ENCODE results near the gene PLCB2. TPM values are rescaled to one million over a fixed set of nuclear protein-coding genes. Genes with fewer than 3 reads are reported as not detected.
A peak's percentile ranks its signal among the peaks of the same experiment; 100 is the strongest.

Gene PLCB2
- polyA plus RNA-seq, 1 donor from 2014 or later: 7.4 TPM

DNA sequence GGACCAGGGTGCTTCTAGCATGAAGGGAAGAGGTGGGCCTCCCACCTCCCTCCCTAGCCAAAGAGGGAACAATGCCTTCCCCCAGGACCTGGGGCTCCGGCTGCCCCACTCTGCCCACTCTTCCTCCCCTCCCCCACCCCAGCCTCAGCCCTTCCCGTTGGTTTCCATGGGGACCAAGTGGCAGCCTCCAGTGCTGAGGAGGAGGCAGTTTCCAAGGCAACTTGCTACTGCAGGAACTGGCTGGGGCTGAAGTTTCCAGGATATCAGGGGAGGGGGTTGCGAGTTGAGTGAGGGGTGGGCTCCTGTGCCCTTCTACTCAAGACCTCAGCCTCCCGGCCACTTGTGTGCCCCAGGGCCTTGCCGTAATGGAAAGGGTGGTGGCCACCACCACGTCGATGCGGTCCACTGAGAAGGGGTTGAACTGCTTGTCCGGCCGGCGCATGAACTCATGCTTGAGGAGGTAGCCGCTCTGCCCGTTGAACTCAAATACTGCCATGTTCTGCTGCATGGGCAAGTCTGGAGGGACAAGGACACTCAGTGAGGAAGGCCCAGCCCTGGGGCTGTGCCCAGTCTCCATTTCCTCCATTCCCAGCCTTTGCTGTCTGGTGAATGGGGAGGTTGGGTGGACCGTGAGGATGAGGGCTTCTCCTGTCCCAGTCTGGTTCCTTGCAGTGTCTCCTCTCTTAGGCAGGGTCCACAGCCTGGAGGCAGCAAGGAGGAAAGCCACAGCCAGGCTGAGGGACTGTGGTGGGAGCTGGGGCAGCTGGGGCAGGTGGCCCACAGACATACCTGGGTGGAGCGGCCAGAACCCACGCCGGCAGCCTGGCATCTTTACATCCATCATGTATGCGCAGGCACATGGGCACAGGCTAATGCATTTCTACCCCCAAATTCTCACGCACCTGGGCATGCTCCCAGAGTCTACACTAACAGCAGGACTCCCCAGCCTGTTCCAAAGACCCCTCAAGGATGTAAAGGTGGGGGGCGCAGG lies 13.5 kb downstream of the PLCB2 start:
- Histone ChIP-seq H3K79me2 (replicated peaks; ENCODE audit: insufficient read depth, low read length) (no peaks in the 10 kb centered on the region), H3K4me2 (ENCODE audit: low read length) (peak overlapping the region; percentile 18), H3K4me3 (ENCODE audit: low read length) (peak overlapping the region; percentile 51), H3K9me3 (ENCODE audit: low read length) (no peaks in the 10 kb centered on the region), H3K9me2 (ENCODE audit: insufficient read depth, low read length) (no peaks in the 10 kb centered on the region), H3K36me3 (ENCODE audit: insufficient read depth, low read length) (no peaks in the 10 kb centered on the region), H3F3A (ENCODE audit: insufficient read depth, low read length, poor library complexity, severe bottlenecking) (no peaks in the 10 kb centered on the region), H3K27me3 (ENCODE audit: insufficient read depth, low read depth, low read length) (no peaks in the 10 kb centered on the region), H3K9ac (ENCODE audit: low read length) (peak overlapping the region; percentile 53), H4K20me1 (ENCODE audit: insufficient read depth) (no peaks in the 10 kb centered on the region), H2AFZ (ENCODE audit: low read depth, low read length) (no peak overlapping the region), H3K27ac (ENCODE audit: low read length) (peak overlapping the region; percentile 78)
- TF ChIP-seq POLR2AphosphoS5 (IDR thresholded peaks at IDR 0.05): peak; percentile 37
- TF ChIP-seq SMC3 (conservative IDR thresholded peaks at IDR 0.05; ENCODE audit: poor library complexity): peak; percentile 30
- TF ChIP-seq EZH2 (IDR thresholded peaks at IDR 0.05; ENCODE audit: borderline replicate concordance, insufficient read depth, low read length, poor library complexity, severe bottlenecking): no peak
- TF ChIP-seq RAD21 (conservative IDR thresholded peaks at IDR 0.05): no peak
- peak; percentile 37 for TF ChIP-seq MXI1 (conservative IDR thresholded peaks at IDR 0.05; ENCODE audit: poor library complexity, severe bottlenecking)
- peak; percentile 80 for TF ChIP-seq EP300 (conservative IDR thresholded peaks at IDR 0.05; ENCODE audit: poor library complexity, severe bottlenecking)
- TF ChIP-seq, protein P1, sequence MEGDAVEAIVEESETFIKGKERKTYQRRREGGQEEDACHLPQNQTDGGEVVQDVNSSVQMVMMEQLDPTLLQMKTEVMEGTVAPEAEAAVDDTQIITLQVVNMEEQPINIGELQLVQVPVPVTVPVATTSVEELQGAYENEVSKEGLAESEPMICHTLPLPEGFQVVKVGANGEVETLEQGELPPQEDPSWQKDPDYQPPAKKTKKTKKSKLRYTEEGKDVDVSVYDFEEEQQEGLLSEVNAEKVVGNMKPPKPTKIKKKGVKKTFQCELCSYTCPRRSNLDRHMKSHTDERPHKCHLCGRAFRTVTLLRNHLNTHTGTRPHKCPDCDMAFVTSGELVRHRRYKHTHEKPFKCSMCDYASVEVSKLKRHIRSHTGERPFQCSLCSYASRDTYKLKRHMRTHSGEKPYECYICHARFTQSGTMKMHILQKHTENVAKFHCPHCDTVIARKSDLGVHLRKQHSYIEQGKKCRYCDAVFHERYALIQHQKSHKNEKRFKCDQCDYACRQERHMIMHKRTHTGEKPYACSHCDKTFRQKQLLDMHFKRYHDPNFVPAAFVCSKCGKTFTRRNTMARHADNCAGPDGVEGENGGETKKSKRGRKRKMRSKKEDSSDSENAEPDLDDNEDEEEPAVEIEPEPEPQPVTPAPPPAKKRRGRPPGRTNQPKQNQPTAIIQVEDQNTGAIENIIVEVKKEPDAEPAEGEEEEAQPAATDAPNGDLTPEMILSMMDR (IDR thresholded peaks at IDR 0.05; ENCODE audit: poor library complexity, severe bottlenecking): no peak
- no peak for TF ChIP-seq TAF1 (IDR thresholded peaks at IDR 0.05; ENCODE audit: low read depth)
- TF ChIP-seq REST (IDR thresholded peaks at IDR 0.05; ENCODE audit: borderline replicate concordance): peak; percentile 61

DNA sequence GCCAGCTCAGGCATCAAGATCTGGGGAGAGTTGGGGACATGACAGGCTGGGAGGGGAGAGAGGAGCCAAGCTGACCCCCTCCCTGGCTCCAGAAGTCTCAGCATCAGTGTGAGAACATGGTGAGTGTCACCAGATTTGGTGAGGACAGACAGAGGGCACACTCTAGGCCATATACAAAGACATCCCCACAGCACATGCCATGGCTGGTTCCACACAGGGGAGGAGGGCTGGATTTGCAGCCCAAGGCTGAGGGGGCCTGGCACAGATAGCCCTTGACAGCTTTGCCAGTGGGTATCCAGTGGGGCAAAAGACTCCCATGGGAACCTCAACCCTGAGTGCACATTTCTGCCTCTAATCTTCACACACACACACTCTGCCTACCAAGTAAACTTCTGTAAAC lies 14.7 kb downstream of the PLCB2 start:
- Histone ChIP-seq H3K9me3 (ENCODE audit: low read length) (no peaks in the 10 kb centered on the region), H2AFZ (ENCODE audit: low read depth, low read length) (no peak overlapping the region), H3K4me3 (ENCODE audit: low read length) (peak overlapping the region; percentile 51), H3K79me2 (replicated peaks; ENCODE audit: insufficient read depth, low read length) (no peaks in the 10 kb centered on the region), H3K4me2 (ENCODE audit: low read length) (no peak overlapping the region), H3F3A (ENCODE audit: insufficient read depth, low read length, poor library complexity, severe bottlenecking) (no peaks in the 10 kb centered on the region), H3K36me3 (ENCODE audit: insufficient read depth, low read length) (no peaks in the 10 kb centered on the region), H3K9ac (ENCODE audit: low read length) (no peak overlapping the region), H3K27me3 (ENCODE audit: insufficient read depth, low read depth, low read length) (no peaks in the 10 kb centered on the region), H3K27ac (ENCODE audit: low read length) (peak overlapping the region; percentile 16), H3K9me2 (ENCODE audit: insufficient read depth, low read length) (no peaks in the 10 kb centered on the region), H4K20me1 (ENCODE audit: insufficient read depth) (no peaks in the 10 kb centered on the region)
- TF ChIP-seq, protein P1 (IDR thresholded peaks at IDR 0.05; ENCODE audit: poor library complexity, severe bottlenecking): no peak
- TF ChIP-seq SMC3 (conservative IDR thresholded peaks at IDR 0.05; ENCODE audit: poor library complexity) (no peak), EP300 (conservative IDR thresholded peaks at IDR 0.05; ENCODE audit: poor library complexity, severe bottlenecking) (no peak), RAD21 (conservative IDR thresholded peaks at IDR 0.05) (no peak), EZH2 (IDR thresholded peaks at IDR 0.05; ENCODE audit: borderline replicate concordance, insufficient read depth, low read length, poor library complexity, severe bottlenecking) (no peak), REST (IDR thresholded peaks at IDR 0.05; ENCODE audit: borderline replicate concordance) (no peak), POLR2AphosphoS5 (IDR thresholded peaks at IDR 0.05) (no peak), TAF1 (IDR thresholded peaks at IDR 0.05; ENCODE audit: low read depth) (no peak), MXI1 (conservative IDR thresholded peaks at IDR 0.05; ENCODE audit: poor library complexity, severe bottlenecking) (no peak)
